C4-2B (cell line): Measurements from ENCODE around the gene RFC2.
"Not testable (repeated sequence)": the region's sequence is repeated elsewhere in the genome, so short reads cannot be mapped to it uniquely, and the experiment has no call there.

ENCODE experiments used
- CTCF ChIP-seq: fragments of 450-650 bp; conservative IDR thresholded peaks from 2 replicates; pipeline ENCODE4 v1.5.1; 2017; ENCODE audit warnings: mild to moderate bottlenecking
- ZFX ChIP-seq: fragments of 450-650 bp; IDR thresholded peaks from 2 replicates; pipeline ENCODE4 v1.6.1; 2017

DNA sequence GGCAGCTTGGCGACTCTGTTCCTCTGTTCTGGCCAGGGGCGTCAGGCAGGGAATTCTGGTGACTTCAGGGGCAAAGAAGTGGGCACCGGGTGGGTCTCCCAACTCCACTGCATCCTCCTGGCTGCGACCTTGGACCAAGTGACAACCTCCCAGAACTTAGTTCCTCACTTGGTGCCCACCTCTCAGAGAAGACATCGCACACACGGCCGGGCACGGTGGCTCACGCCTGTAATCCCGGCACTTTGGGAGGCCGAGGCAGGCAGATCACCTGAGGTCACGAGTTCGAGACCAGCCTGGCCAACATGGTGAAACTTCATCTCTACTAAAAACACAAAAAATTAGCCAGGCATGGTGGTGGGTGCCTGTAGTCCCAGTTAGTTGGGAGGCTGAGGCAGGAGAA is 29.3 kb downstream of the RFC2 start:
- TF ChIP-seq CTCF, ZFX: not testable (repeated sequence)
